ENCODE measurements around the gene NAALADL2.

- TF ChIP-seq POLR2A (IDR thresholded peaks at IDR 0.05; ENCODE audit: low read length) (no peak), GATA1 (IDR thresholded peaks at IDR 0.05; ENCODE audit: low read depth, low read length) (no peak)
These were observed 479.8 kb downstream of the NAALADL2 start for GRCh38 chr3:175338775-175339535.

All from erythroblast (primary cell).